ENCODE data around the gene ULK1.
"Not testable (repeated sequence)": the region's sequence is repeated elsewhere in the genome, so short reads cannot be mapped to it uniquely, and the experiment has no call there.

ULK1 gene

GRCh38 chr12:131862084-131862441, 32.4 kb upstream of the ULK1 start:
- no peak for DNase-seq

GRCh38 chr12:131862600-131862993, 31.8 kb upstream of the ULK1 start:
- DNase-seq: no peak

GRCh38 chr12:131862994-131863710, 31.3 kb upstream of the ULK1 start:
- DNase-seq: no peak

- DNase-seq: no peak
These were observed 30.6 kb upstream of the ULK1 start for GRCh38 chr12:131863711-131864396.

- DNase-seq: no peak
These were observed 30.0 kb upstream of the ULK1 start for GRCh38 chr12:131864469-131864868.

- no peak for DNase-seq
These were observed 29.1 kb upstream of the ULK1 start for GRCh38 chr12:131865180-131865875.

- no peak for DNase-seq
These were observed 27.0 kb upstream of the ULK1 start for GRCh38 chr12:131867471-131867870.

- DNase-seq: no peak
These were observed 26.3 kb upstream of the ULK1 start for GRCh38 chr12:131867891-131868675.

- DNase-seq: no peak
These were observed 24.5 kb upstream of the ULK1 start for GRCh38 chr12:131869871-131870418.

- DNase-seq: no peak
These were observed 22.7 kb upstream of the ULK1 start for GRCh38 chr12:131871677-131872076.

GRCh38 chr12:131872154-131873051, 22.0 kb upstream of the ULK1 start:
- DNase-seq: no peak

- no peak for DNase-seq
These were observed 21.1 kb upstream of the ULK1 start for GRCh38 chr12:131873293-131873692.

- not testable (repeated sequence) for DNase-seq
These were observed 19.4 kb upstream of the ULK1 start for GRCh38 chr12:131874972-131875371.

- not testable (repeated sequence) for DNase-seq
These were observed 17.2 kb upstream of the ULK1 start for GRCh38 chr12:131877216-131877615.

- not testable (repeated sequence) for DNase-seq
These were observed 16.0 kb upstream of the ULK1 start for GRCh38 chr12:131878436-131878835.

GRCh38 chr12:131882804-131883520, 11.5 kb upstream of the ULK1 start:
- DNase-seq: no peak

GRCh38 chr12:131883521-131883900, 10.9 kb upstream of the ULK1 start:
- DNase-seq: no peak

- not testable (repeated sequence) for DNase-seq
These were observed 9.3 kb upstream of the ULK1 start for GRCh38 chr12:131885076-131885475.

GRCh38 chr12:131885543-131886057, 8.8 kb upstream of the ULK1 start:
- no peak for DNase-seq

- DNase-seq: not testable (repeated sequence)
These were observed 2.7 kb upstream of the ULK1 start for GRCh38 chr12:131891722-131892121.

Measured in CD4-positive, alpha-beta T cell treated with Interleukin-17A for 4 hours (primary cell).